Tongue (tissue), 2 donors: ENCODE results near the gene ZNF536. TPM values are rescaled to one million over a fixed set of nuclear protein-coding genes. Genes with fewer than 3 reads are reported as not detected.

Experiments
- DNase-seq: peaks from one replicate; pipeline ENCODE4 v3.0.0-alpha.2; 2015
- total RNA-seq: library from RNA; depleted of rRNA; stranded (reverse); fragments of >200 nt; gene quantifications from one replicate; pipeline ENCODE4 v1.2.3, GENCODE V29; 2014

Gene ZNF536
- total RNA-seq: 8.3 TPM

DNA sequence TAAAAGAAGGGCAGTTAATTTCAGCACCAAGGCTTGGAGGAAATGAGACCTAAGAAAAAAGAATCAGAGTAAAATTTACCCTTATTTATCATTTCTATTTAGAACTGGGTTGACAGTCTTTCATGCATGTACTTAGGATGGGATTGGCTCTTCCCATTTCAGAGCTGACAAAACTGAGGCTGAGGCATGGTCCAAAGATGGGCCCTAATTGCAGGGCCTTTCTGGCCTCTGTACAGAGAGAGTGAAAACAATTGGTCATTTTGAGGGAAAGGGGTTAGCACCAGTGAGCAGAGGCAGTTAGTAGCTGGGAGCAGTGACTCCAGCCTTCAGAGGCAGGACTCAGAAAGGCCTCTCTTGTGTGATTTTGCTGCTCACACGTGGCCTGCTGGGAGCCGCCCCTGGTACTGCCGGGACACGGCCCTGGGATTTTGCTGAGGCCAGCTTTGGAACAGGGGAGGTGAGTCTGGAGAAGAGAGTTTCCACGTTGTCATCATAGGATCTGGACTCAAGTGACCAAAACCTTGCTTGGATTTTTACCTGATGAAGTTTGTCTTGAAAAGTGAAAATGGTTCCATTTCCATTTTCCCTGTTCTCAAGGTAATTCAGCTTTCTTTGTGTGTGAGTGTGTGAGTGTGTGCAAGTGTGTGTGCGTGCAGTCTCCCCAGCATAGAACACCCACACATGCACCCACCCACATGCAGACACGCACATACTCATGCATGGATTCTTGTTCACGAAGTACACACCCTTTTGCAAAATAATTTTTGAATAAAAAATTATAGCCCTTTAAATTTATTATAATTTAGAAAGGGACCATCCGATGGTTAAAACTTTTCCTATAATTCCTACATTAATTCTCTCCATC, at the start of gene ZNF536:
ZNF536 (plus strand) TSS at position 425 of the 865 bp plus-strand sequence. CDS start 71,179 bp downstream, outside the sequence.
- no peak for DNase-seq

DNA sequence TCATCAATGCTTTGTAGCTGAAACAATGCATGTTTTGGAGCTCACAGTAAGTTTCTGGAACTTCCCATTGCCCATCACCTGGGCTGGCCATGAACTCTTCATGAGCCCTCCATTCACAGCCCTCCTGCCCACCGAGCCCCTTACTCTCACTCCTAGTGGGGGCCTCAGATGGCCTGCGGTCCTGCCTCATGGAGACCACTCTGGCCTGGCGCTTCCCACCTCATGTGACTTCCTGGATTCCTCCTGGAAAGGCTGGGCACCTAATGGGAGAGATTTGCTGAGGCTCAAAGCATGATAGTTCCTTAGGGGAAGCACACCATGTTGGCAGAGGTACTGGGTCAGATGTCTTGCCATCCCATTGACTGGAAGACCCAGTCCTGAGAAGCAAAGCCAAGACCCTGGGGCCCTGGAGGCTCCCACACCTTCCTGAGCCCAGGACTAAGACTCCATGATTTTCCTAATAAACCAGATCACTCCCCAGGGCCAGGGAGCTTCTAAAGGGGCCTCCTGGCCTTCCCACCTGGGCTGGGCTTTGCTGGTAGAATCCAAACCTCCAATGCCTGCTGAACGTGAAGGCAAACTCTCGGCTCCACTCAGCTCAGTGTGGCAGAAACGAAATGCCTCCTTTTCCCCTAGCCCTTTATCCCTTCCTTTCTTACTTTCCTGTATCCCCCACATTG, 49.4 kb upstream of the ZNF536 start:
- no peak for DNase-seq

DNA sequence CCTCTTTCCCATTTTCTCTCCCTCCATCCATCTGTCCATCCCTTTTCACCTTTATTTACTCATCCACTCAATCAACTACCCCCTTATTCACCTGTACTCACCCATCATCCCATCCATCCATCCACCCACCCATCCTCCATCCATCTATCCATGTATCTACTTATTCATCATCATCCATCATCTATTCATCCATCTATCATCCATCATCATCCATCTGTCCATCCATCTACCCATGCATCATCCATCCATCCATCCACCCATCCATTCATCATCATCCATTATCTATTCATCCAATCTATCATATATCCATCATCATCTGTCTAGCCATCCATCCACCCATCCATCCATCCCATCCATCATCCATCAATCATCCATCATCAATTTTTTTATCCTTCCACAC, 48.3 kb upstream of the ZNF536 start:
- no peak for DNase-seq

DNA sequence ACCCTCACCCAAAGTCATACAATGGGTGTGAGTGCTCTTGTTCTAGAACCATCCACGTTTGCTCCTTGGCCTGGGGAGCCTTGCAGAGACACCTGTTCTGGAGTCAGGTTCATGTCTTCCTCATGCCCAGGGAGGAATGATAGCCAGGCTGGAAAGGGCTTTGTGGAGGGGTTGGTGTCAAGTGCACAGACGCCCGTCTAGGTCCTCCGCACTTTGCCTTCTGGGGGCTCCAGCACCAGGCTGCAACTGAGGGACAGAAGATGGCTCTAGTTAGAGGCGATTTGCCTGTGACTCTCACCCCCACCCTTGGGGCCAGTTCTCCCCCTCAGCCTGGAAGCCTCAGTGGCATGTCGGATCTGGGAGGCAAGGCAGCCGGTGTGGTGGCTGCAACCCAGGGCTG, 47.2 kb upstream of the ZNF536 start:
- DNase-seq: no peak

DNA sequence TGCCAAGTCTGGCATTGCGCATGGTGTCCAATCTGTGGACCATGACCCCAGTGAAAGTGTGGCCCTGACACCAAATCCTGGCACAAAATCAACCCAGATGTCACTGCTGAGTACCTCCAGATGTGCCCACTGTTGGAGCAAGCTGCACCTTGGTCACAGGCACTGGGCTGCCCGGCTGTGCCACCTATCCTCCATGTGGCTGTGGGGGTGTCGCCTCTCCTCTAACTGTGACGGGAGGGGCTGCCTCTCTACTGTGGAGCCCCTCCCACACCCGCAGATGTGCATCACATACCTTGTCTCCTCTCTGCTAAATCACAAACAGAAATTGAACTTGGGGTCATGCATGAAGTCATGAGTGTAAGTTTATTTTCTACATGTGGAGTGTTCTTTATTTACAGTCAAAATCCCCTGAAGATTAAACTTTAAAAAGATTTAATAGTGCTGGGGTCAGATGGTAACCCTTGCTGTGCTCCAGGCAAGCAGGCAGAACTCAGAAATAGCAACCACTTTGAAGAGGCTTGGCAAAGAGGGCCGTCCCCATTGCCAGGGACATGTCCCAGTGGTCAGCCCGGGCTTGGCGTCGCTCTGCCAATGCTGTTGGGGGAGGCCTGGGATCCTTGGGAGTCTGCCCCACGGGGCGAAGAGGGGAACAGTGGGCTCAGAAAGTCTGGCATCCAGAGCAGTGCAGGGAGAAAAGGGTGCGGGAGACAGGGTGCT, 46.4 kb upstream of the ZNF536 start:
- no peak for DNase-seq

DNA sequence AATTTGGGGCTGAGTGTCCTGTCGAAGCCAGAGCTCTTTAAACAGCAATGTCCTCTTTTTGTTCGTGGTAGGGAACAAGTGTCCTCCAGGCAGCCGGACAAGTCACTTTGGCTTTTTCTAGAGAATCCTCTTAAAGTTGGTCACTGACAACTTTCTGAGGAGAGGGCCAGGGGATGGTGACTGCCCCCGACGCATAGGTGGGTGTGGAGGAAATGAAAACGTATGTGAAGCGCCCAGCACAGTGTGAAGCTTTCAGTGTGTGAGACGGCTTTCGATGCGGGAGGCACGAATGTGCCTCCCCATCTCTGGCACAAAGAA, 45.8 kb upstream of the ZNF536 start:
- no peak for DNase-seq

DNA sequence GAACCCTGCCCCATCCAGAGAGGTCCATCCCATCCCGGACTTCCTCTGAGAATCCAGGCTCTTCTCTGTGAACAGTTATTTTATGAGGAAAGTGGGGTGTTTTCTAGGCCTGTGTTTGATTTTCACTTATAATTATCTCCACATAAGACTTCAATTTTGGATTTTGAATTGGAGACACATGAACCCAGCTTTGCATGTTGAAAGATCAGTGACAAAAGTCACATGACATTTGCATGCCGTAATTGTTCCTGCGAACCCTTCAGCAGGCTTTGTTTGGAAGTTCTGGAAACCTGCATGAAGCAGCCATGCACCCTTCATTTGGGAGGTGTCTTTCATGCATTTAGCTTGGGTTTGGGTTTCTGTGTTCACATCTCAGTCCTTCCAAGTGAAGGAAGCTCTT, 44.9 kb upstream of the ZNF536 start:
- DNase-seq: no peak

DNA sequence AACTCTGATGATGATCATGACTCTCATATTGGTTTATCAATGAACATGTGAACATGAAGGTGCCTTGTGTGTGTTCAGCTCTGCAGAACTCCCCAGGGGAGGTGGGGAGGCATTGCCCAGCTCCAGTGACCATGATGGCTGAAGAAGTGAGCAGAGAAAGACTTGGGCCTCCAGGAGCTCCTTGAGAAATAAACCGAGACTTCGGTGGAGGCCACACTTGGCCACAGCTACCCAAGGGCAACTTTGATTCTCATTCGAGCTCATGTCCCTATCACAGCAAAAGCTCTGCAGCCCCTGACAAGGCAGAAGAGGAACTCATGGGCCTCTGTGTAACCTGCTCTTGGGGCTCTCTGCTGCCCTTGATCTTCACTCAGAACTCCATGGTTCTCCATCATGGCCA, 44.1 kb upstream of the ZNF536 start:
- no peak for DNase-seq

DNA sequence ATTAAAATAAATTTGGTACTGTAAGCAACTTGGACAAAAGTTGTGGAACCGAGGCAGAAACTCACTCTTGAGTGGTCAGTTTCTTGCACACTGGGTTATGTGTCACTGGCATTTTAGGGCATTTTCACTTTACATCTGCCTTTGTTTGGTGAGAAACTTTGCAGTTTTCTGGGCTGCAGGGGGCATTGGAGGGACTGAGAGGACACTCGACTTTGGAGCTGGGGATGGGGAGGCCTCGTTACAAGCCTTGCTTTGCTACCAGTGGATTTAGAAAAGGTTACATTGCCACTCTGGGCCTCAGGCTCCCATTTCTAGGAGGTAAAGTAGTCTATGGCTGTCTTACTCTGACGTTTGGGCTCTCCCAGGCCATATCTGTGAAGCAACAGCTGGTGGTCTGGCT, 41.9 kb upstream of the ZNF536 start:
- DNase-seq: no peak

DNA sequence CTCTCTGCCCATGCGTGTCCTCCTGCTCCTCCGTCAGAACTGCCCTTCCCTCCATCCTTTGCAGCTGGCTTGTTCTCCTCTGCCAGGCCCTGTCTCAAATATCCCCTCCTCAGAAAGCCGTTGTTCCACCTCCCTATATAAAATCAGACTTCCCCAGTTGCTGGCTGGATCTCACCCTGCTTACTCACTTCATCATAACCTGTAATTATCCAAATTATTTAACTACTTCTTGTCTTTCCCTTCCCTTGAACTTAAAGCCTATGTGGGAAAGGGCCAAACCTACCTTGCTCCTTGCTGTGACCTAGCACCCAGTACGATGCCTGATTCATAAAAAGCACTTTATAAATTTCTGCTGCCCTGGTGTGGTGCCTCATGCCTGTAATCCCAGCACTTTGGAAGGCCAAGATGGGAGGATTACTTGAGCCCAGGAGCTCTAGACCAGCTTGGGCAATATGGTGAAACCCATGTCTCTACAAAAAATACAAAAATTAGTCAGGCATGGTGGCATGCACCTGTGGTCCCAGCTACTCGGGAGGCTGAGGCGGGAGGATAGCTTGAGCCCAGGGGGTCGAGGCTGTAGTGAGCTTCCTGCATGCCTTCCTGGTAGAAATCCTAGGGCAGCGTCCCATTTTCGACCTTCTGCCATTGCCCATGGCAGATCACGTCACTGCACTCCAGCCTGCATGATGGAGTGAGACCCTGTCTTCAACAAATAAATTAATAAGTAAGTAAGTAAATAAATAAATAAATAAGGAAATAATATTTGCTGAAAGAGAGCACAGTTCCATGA, 39.5 kb upstream of the ZNF536 start:
- no peak for DNase-seq

DNA sequence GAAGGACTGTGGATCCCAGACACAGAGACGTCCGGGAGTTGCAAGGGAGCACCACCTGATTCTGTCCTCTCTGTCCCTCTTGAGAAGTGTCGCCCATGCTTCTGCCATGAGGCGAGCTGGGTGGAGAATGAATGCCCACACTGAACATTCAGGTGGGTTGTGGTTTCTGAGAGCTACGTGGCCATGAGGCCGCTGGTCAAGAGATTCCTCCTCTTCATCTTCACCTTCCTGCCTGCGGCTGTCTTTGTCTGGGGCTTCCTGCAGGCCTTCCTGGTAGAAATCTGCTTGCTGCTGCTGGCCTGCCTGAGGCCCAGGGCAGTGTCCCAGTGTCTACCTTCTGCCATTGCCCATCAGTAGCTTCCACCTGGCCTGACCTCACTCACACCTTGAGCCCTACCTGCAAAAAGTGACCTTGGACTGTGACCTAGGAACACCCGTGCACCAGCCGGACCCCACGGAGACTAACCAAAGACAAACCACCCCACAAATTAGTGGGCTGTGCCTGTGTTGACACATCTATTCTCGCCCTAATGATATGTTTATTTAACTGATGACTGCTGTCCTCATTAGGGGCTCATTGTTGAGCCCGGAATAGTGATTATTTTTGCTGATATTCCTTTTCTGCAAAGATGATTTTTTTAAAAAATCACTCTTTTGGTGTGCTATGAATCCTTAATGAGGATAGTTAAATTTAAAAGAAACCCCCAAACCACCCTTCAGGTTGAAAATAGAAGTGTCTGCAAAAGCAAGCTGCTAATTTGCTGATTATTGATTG, 38.7 kb upstream of the ZNF536 start:
- DNase-seq: no peak

DNA sequence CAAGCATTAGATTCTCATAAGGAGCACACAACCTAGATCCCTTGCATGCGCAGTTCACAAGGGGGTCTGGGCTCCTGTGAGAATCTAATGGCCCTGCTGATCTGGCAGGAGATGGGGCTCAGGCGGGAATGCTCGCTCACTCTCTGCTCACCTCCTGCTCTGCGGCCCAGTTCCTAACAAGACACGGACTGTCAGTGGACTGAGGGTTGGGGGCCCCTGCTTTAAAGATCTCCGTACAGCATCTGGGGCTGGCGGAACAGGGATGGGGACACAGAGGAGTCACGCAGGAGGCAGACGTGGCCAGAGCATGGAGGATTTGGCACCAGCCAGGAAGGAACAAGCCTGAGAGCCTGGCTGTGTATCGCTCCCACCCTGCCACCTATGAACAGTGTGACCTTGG, 37.3 kb upstream of the ZNF536 start:
- DNase-seq: no peak

DNA sequence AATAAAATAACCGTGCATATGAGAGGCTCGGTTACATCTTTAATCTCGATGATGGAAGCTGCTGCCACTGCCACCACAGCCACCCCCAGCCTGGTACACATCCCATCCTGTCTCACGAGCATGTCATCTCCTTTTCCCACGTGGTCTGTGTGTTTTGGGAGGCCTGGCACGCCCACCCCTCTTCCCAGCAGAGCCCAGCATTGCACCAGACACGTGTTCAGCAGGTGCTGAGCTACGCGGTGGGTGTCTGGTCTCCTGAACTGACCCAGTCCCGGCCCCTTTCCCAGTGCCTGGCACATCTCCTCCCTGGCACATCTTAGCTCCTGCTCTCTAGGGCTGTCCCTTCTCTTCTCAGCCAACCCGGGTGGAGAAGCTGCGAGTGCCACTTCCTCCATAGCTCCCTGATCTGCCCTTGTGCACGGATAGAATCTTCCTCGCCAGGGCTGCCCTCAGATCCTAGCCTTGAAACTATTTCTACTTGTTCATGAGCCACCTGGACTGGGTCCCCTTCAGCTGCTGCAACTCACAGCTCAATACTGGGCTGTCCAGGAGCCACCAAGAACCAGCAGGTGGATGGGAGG, 36.8 kb upstream of the ZNF536 start:
- no peak for DNase-seq

DNA sequence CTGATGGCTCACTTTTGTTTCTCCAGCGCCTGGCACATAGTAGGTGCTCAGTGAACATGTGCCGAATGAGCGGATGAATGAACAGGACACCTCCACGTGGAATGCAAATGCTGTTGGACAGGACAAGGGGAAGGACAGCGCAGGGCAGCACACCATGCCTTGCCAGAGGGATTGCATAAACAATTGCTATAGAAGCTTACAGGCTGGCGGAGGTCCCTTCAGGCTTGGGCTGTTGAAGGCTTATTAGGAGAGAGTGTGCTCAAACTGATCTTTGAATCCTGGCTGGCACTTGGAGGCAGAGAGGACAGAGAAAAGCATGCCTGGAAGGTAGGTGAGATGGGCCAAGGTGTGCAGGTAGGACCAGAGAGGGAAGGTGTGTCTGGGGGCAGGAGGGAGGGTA, 35.9 kb upstream of the ZNF536 start:
- DNase-seq: no peak

DNA sequence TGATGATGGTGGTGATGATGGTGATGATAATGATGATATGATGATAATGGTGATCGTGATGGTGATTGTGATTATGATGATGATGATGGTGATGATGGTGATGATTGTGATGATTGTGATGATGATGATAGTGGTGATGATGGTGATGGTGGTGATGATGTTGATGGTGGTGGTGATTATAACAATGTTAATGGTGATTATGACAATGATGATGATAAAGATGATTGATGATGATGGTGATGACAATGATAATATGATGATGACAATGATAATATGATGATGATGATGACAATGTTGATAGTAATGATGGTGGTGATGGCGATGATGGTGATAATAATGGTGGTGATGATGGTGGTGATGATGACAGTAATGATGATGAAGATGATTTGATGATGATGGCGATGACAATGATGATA, 34.1 kb upstream of the ZNF536 start:
- DNase-seq: no peak

DNA sequence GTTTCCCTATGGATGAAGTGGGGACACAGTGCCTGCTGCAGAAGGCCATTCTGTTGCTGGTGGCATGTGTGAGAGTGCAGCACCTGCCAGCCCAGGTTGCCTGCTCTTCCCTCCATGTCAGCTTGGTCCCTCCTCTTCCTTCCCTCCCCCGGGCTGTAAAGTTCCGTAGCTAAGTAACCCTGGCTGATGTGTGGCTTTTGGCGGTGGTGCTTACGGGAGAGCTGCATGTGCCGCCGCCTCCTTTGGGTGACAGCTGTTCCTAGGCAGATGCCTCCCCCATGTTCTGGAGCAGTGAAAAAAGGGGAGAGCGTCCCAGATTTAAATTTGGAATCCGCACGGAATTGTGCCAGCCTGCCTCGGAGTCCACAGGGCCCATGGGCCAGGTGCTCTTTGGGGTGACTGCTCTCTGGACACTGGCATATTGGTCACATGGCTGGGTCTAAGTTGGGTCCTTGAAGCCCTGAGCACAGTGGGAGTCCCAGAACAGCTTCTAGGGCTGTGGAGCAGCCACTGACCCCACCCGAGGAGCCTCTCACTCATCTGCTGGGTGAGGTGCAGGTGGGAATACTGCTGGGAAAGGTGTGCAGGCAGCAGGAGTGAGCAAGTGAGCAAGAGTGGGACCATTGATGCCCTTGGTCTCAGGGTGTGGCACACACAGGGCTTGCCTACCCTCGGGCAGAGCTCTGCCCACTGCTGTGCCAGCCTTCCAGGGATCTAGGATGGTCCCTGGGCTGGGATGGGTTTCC, 33.1 kb upstream of the ZNF536 start:
- no peak for DNase-seq

DNA sequence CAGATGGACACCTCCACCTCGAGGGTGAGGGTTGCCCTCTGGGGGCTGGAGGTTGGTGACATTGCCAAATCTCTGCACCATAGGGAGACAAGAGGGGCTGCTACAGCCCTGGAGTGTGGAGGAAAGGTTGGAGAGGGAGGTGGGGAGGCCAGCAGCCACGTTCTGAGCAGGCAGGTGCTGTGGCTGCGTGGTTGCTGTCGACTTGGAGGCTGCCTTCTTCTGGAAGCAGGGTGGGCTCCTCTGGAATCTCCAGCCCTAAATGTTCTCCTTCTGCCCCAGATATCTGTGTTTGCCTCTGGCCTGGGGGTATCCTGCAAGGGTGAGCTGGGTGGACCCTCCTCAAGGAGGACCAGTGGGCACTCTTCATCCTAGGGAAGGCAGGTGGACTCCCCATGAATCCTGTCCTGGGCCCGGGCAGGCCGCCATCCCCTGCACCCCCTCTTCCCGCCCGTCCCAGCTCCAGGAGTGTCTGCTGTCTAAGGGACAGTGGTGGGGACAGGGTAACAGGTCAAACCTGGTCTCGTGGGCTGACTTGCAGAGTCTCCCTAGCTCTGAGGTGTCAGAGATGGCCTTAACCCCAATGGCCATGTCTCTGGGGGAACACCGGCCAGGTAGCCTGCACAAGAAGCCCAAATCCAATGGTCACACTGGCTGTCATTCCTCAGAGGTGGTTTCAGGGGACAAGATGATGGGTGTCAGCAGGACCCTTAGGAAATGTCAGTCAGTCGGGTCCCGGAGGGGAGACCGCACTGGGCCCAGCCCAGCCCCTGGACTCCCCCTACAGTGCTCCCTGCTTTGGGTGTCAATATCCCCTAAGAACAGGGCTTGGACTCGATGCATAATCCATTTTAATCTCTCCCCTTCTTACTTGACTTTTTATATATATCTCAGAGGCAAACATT, 32.3 kb upstream of the ZNF536 start:
- no peak for DNase-seq

DNA sequence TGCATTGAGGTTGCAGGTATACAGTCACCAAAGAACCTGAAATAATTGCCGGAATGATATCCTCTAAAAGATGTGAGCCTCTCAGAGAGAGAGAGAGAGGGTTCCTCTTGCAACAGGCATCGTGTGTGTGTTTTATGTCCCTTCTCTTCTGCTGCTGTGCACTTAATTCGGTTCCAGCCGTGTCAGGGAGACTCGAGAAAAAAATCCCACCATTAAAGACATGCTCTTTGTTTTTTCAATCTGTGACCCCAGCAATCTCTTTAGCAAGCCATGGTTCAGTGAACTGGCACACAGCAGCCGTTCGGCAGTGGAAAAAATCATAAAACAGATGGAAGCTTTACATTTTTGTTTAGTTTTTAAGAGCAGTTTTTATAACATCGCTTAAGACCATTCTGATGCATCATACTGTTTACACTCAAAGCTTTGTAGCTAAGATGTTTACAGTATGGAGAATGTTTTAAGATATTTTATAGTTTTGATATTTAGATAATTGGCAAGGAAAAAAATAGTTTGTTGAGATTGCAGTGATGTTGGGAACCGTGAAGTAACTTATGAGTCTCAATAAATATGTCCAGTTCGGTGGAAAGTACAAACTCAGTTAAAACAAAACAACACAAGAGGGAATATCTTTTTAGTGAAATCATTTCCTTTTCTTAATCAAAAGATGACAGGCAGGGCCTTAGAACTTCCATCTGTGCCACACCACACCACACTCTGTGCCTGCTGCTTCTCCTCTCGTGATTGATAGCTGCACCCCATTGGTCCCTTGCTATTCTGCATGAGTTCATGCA, 31.2 kb upstream of the ZNF536 start:
- peak; percentile 41 for DNase-seq
